MM.1S (cell line): ENCODE results near the gene EID3.

ENCODE experiments used
- DNase-seq: peaks from one replicate; pipeline ENCODE4 v3.0.0-alpha.2; 2015
- H2AFZ ChIP-seq: fragments of 300-600 bp; sonication (generic); 2 replicates; pipeline ENCODE4 v1.6.0; 2016; ENCODE audit warnings: antibody characterized with exemption, low read length
- H3F3A ChIP-seq: fragments of 300-600 bp; sonication (generic); 2 replicates; pipeline ENCODE4 v1.6.1; 2016; ENCODE audit warnings: mild to moderate bottlenecking, antibody characterized with exemption, low read length, moderate library complexity, mixed read lengths; ENCODE audit not compliant: insufficient read depth
- H3K27ac ChIP-seq: fragments of 300-600 bp; sonication (generic); 2 replicates; pipeline ENCODE4 v1.5.1; 2016; ENCODE audit warnings: mild to moderate bottlenecking, low read length
- H3K27me3 ChIP-seq: fragments of 300-600 bp; sonication (generic); replicated peaks from 2 replicates; pipeline ENCODE4 v1.6.0; 2016; ENCODE audit warnings: low read length; ENCODE audit not compliant: insufficient read depth
- H3K36me3 ChIP-seq: fragments of 300-600 bp; sonication (generic); replicated peaks from 2 replicates; pipeline ENCODE4 v1.6.1; 2016; ENCODE audit warnings: mild to moderate bottlenecking, low read length, mixed read lengths; ENCODE audit not compliant: insufficient read depth
- H3K4me1 ChIP-seq: fragments of 300-600 bp; sonication (generic); 2 replicates; pipeline ENCODE4 v1.6.1; 2016; ENCODE audit warnings: low read length, mixed read lengths
- H3K4me2 ChIP-seq: fragments of 300-600 bp; sonication (generic); 2 replicates; pipeline ENCODE4 v1.6.0; 2016; ENCODE audit warnings: low read depth, low read length
- H3K4me3 ChIP-seq: fragments of 300-600 bp; sonication (generic); 2 replicates; pipeline ENCODE4 v1.5.1; 2016; ENCODE audit warnings: low read length, mixed read lengths
- H3K79me2 ChIP-seq: fragments of 300-600 bp; sonication (generic); 2 replicates; pipeline ENCODE4 v1.6.1; 2016; ENCODE audit warnings: mixed run types, low read length, mixed read lengths
- H3K9ac ChIP-seq: fragments of 300-600 bp; sonication (generic); 2 replicates; pipeline ENCODE4 v1.6.1; 2016; ENCODE audit warnings: low read length, mixed read lengths
- H3K9me2 ChIP-seq: fragments of 300-600 bp; sonication (generic); replicated peaks from 2 replicates; pipeline ENCODE4 v1.6.1; 2016; ENCODE audit warnings: mild to moderate bottlenecking, low read length, mixed read lengths; ENCODE audit not compliant: insufficient read depth
- H3K9me3 ChIP-seq: fragments of 300-600 bp; sonication (generic); replicated peaks from 2 replicates; pipeline ENCODE4 v1.6.1; 2016; ENCODE audit warnings: mild to moderate bottlenecking, low read length, mixed read lengths; ENCODE audit not compliant: insufficient read depth
- H4K20me1 ChIP-seq: fragments of 300-600 bp; sonication (generic); 2 replicates; pipeline ENCODE4 v1.6.1; 2016; ENCODE audit warnings: mild to moderate bottlenecking, low read length, moderate library complexity, mixed read lengths; ENCODE audit not compliant: insufficient read depth
- CTCF ChIP-seq: fragments of 300-600 bp; sonication (generic); IDR thresholded peaks from 2 replicates; pipeline ENCODE4 v1.5.1; 2016; ENCODE audit warnings: antibody characterized with exemption, low read length, mixed read lengths
- EZH2 ChIP-seq: fragments of 300-600 bp; sonication (generic); optimal IDR thresholded peaks from 2 replicates; pipeline ENCODE3; 2017; ENCODE audit warnings: low read depth, mild to moderate bottlenecking, antibody characterized with exemption, low read length, mixed read lengths
- EZH2phosphoT487 ChIP-seq: fragments of 300-600 bp; sonication (generic); IDR thresholded peaks from 2 replicates; pipeline ENCODE4 v1.6.1; 2018; ENCODE audit warnings: antibody characterized with exemption, low read length

Gene EID3

GRCh38 chr12:104319028-104319427, 15.5 kb downstream of the EID3 start:
- Histone ChIP-seq H4K20me1 (peaks cover 5% of the 10 kb centered on the region; the same call in 1 of the 2 replicates), H2AFZ (no peak overlapping the region), H3K9me2 (no peaks in the 10 kb centered on the region), H3K4me3 (no peak overlapping the region), H3K9me3 (no peaks in the 10 kb centered on the region), H3K36me3 (peaks cover 20% of the 10 kb centered on the region; the same call in 1 of the 2 replicates), H3K79me2 (peaks cover 47% of the 10 kb centered on the region), H3K4me2 (no peak overlapping the region), H3F3A (no peaks in the 10 kb centered on the region), H3K27ac (no peak overlapping the region), H3K4me1 (no peaks in the 10 kb centered on the region), H3K27me3 (no peaks in the 10 kb centered on the region), H3K9ac (no peak overlapping the region)
- no peak for DNase-seq
- TF ChIP-seq CTCF (no peak), EZH2phosphoT487 (no peak), EZH2 (no peak)

GRCh38 chr12:104319918-104320626, 16.5 kb downstream of the EID3 start:
- H3K27me3 ChIP-seq = no peaks in the 10 kb centered on the region
- H3K27ac ChIP-seq = no peak overlapping the region
- H3K79me2 ChIP-seq = peaks cover 40% of the 10 kb centered on the region
- no peak overlapping the region for H3K4me3 ChIP-seq
- DNase-seq = no peak
- no peaks in the 10 kb centered on the region for H3K9me2 ChIP-seq
- H3K4me1 ChIP-seq = no peaks in the 10 kb centered on the region
- H3K36me3 ChIP-seq = peaks cover 20% of the 10 kb centered on the region; the same call in 1 of the 2 replicates
- H3K9ac ChIP-seq = no peak overlapping the region
- TF ChIP-seq EZH2phosphoT487 (no peak), CTCF (no peak), EZH2 (no peak)
- H2AFZ ChIP-seq = no peak overlapping the region
- no peaks in the 10 kb centered on the region for H3K9me3 ChIP-seq
- H4K20me1 ChIP-seq = peaks cover 5% of the 10 kb centered on the region; the same call in 1 of the 2 replicates
- H3K4me2 ChIP-seq = no peak overlapping the region
- H3F3A ChIP-seq = no peaks in the 10 kb centered on the region

- Histone ChIP-seq H3K79me2 (peaks cover 35% of the 10 kb centered on the region), H3F3A (no peaks in the 10 kb centered on the region), H2AFZ (no peak overlapping the region)
Measured at GRCh38 chr12:104320627-104321024, 17.1 kb downstream of the EID3 start.

More at GRCh38 chr12:104320627-104321024, 17.1 kb downstream of the EID3 start:
- no peak for DNase-seq
- H4K20me1 ChIP-seq = peaks cover 2% of the 10 kb centered on the region; the same call in 1 of the 2 replicates
- H3K4me2 ChIP-seq = no peak overlapping the region
- TF ChIP-seq CTCF (no peak), EZH2 (no peak), EZH2phosphoT487 (no peak)
- H3K27me3 ChIP-seq = no peaks in the 10 kb centered on the region
- no peaks in the 10 kb centered on the region for H3K9me2 ChIP-seq
- no peak overlapping the region for H3K9ac ChIP-seq
- H3K4me1 ChIP-seq = no peaks in the 10 kb centered on the region
- peaks cover 19% of the 10 kb centered on the region; the same call in 1 of the 2 replicates for H3K36me3 ChIP-seq
- no peak overlapping the region for H3K4me3 ChIP-seq
- no peak overlapping the region for H3K27ac ChIP-seq
- no peaks in the 10 kb centered on the region for H3K9me3 ChIP-seq
